ENCODE measurements around the gene VARS2.
A peak's percentile ranks its signal among the peaks of the same experiment; 100 is the strongest.

Gene VARS2

GRCh38 chr6:30931969-30932645 lies 18.1 kb downstream of the VARS2 start, which contains the start of gene SFTA2:
TSS of gene SFTA2 (minus strand) at chr6:30932170. CDS start at chr6:30932096, 74 bp downstream.
- DNase-seq, result no peak

- DNase-seq, result no peak
Observed at GRCh38 chr6:30932665-30933365, 18.8 kb downstream of the VARS2 start.

GRCh38 chr6:30935018-30935417 lies 21.0 kb downstream of the VARS2 start:
- peak; percentile 53 for DNase-seq

- no peak for DNase-seq
Observed at GRCh38 chr6:30937265-30937664, 23.2 kb downstream of the VARS2 start.

- no peak for DNase-seq
Observed at GRCh38 chr6:30938730-30939129, 24.7 kb downstream of the VARS2 start.

GRCh38 chr6:30939473-30939872 lies 25.4 kb downstream of the VARS2 start:
- DNase-seq, result no peak

DNA sequence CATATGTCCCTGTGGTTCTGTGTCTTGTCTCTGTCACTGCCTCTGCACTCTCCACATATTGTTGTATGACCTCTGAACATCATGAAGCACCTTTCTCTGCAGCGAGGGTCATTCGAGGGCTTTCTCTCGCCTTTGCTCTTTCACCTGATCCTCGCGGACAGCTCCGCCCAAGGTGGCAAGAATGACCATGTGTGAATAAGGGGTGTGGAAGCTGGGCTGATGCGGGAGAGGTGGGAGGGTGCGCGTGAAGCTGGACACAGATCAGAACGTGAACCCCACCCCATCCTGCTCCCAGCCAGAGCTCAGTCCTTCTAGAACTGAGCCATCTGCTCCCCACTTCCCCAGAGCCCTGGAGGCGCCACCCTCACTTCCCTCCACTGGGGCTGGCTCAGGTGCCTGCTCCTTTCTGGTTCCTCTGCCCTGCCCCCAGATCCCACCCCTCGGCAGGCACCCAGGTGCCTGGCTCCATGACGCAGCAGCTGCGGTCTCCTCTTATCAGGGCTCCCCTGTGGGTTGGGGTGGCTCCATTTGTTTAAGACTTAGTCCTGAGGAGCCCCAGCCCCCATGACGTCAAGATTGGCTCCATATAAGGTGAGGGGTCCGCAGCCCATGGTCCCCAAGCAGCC lies 26.4 kb downstream of the VARS2 start, which contains the start of gene MUCL3:
TSS of gene MUCL3 (plus strand) at position 613 of the 626 bp plus-strand sequence. CDS start 27 bp downstream, outside the sequence.
- no peak for DNase-seq

DNA sequence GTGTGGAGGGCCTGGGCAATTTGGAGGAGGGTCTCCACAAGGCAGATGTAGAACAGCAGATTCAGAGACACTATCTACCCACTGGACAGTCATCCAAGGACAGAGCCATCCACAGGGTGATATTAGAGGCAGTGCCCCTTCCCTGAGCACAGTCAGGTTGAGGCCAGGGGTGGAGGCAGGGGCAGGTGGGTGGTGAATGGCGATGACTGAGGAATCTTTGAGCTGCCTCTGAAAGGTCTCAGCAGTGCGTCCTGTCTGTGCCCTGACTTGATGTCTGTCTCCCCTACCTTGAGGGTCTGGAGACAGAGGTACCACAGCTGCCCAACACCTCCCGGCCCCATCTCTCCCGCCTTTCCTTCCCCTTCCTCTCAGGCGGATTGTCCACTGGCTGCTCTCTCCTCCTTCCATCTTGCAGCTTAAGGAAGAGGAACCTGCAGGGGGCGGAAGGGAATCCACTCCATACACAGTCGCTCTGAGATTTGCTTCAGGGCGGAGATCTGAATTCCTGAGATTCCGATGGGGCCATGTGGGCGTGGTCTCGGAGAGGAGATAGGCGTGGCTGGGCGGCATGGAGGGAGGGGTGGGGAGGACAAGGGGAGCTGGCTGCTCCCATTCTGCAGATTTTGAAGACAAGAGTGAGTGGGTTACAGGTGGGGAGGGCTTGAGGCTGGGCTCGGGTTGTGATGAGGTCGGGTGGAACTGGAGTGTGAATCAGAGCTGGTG lies 28.5 kb downstream of the VARS2 start:
- DNase-seq, result no peak

GRCh38 chr6:30944051-30944450 lies 30.0 kb downstream of the VARS2 start:
- DNase-seq, result no peak

DNA sequence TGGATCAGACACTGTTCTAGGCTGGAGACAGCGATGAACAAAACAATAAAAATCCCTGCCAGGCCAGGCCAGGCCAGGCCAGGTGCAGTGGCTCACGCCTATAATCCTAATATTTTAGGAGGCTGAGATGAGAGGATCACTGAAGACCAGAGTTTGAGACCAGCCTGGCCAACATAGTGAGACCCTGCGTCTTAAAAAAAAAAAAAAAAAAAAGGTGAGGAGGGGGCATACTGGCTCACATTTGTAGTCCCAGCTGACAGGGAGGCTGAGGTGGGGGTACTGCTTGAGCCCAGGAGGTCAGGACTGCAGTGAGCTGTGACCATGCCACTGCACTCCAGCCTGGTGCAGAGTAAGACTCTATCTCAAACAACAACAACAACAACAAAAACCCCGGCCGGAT lies 31.2 kb downstream of the VARS2 start:
- no peak for DNase-seq

- DNase-seq, result no peak
Observed at GRCh38 chr6:30947231-30947630, 33.2 kb downstream of the VARS2 start.

DNA sequence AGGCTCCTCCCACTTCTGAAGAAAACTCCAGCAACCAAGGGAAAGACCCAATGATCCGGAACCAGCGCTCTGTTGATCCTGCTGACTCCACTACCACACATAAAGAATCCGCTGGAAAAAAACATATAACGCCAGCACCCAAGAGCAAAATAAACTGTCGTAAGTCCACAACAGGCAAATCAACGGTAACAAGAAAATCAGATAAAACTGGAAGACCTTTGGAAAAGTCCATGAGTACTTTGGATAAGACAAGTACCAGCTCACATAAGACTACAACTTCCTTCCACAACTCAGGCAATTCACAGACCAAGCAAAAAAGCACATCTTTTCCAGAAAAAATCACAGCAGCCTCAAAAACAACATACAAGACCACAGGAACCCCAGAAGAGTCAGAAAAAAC lies 34.8 kb downstream of the VARS2 start:
- DNase-seq, result no peak

GRCh38 chr6:30951907-30952469 lies 38.0 kb downstream of the VARS2 start:
- no peak for DNase-seq

DNA sequence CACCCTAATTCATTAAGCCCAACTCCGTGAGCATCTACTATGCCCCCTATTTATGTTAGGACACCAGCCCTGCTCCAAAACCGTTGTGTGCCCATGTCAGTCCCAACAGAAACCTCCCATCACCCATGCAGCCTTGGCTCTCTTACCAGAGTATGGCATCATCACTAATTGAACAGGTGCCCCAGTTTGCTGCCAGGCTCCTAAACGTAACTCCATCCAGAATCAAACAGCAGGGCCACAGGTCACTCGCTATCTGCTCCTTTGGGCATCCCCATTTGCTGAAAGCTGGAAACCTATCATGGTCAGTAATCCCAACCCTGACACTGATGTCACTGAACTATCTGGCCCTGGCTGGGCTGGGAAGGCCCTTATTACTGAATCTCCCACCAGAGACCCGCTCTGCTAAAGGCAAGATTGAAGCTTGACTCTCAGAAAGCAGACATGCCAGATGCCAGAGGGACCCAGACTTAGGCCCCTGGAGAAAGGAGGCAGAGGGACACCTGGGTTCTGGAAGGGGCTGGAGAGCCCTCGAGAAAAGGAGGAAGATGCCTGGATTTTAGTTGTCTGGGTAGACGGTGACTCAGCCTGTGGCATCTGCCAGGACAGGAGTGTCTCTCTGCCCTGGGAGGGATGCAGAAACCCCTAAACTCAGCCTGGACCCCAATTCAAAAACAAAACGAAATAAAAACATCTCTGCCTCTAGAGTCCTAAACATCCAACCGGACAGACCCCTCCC lies 40.8 kb downstream of the VARS2 start:
- no peak for DNase-seq

GRCh38 chr6:30955367-30956042 lies 41.5 kb downstream of the VARS2 start:
- no peak for DNase-seq

- no peak for DNase-seq
Observed at GRCh38 chr6:30957716-30958115, 43.7 kb downstream of the VARS2 start.

GRCh38 chr6:30960907-30961673 lies 47.1 kb downstream of the VARS2 start:
- no peak for DNase-seq

- DNase-seq, result no peak
Observed at GRCh38 chr6:30962716-30963115, 48.7 kb downstream of the VARS2 start.

GRCh38 chr6:30963641-30964040 lies 49.6 kb downstream of the VARS2 start:
- no peak for DNase-seq

DNA sequence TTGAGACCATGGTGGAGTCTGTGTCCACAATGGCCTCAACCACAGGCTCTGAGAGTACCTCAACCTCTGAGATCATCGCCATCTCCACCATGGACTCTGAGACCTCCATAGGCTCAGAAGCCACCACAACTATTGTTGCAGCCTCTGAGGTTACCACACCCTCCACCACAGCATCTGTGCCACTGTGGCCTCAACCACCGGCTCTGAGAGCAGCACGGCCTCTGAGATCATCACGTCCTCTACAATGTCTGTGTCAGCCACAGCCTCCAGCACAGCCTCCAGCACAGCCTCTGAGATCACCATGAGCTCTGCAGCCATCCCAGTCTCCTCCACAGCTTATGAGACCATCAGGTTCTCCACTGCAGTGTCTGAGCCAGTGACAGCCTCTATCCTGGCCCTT lies 50.0 kb downstream of the VARS2 start:
- DNase-seq, result no peak

DNA sequence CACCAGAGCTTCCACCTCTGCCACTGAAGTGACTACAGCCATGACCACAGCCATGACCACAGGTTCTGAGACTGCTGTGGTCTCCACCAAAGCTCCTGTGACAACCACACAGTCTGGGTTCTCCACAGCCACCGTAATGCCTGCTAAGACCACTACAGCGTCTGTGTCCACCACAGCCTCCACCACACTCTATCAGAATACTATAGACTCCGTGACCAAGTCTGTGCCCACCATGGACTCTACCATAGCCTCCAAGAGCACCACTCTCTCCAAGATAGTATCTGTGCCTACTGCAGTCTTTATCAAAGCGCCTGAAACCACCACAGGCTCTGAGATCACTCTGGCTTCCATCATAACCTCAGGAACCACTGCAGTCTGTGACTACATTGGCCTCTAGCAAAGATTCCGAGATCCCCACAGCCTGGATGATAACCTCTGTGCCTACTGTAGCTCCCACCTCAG lies 51.1 kb downstream of the VARS2 start:
- no peak for DNase-seq
